HEK293 (cell line): ENCODE data around the gene SLC35G6.

Experiments
- CTCF ChIA-PET: fragments of 350-600 bp; formaldehyde crosslinking; extraction: SDS; loops from one replicate; lab custom pipeline; 2021; ENCODE audit warnings: antibody characterized with exemption; lab: Yijun Ruan, JAX
- POLR2A ChIA-PET: fragments of 300-600 bp; formaldehyde crosslinking; extraction: SDS; loops from one replicate; lab custom pipeline; 2020; ENCODE audit warnings: antibody characterized with exemption, inconsistent platforms; lab: Yijun Ruan, JAX
- H3K27ac ChIP-seq: fragments of 200-500 bp; sonication (Bioruptor generic); 2 replicates; pipeline ENCODE4 v1.5.1; 2014; ENCODE audit warnings: low read depth, low read length, control low read depth, inconsistent platforms; ENCODE audit errors: extremely low read depth
- H3K36me3 ChIP-seq, 2 experiments: fragments of 200-500 bp in 1 of 2; sonication (Bioruptor generic) in 1 of 2; 1 replicate in 1 of 2; 2 replicates in 1 of 2; pipeline ENCODE4 v1.5.1; 2014 to 2017; ENCODE audit warnings: inconsistent platforms in 2 of 2, low read length in 2 of 2; ENCODE audit not compliant: control insufficient read depth in 2 of 2, insufficient read depth in 1 of 2
- H3K4me1 ChIP-seq: fragments of 200-500 bp; sonication (Bioruptor generic); 2 replicates; pipeline ENCODE4 v1.5.1; 2014; ENCODE audit warnings: mild to moderate bottlenecking, low read length, inconsistent platforms; ENCODE audit not compliant: control insufficient read depth, insufficient read depth
- H3K4me3 ChIP-seq: 2 replicates; pipeline ENCODE4 v1.5.1; 2011; ENCODE audit warnings: low read depth, mild to moderate bottlenecking, control low read depth, low read length, moderate library complexity
- H3K9me3 ChIP-seq: fragments of 200-500 bp; sonication (Bioruptor generic); 2 replicates; pipeline ENCODE4 v1.5.1; 2014; ENCODE audit warnings: low read depth, low read length, inconsistent platforms; ENCODE audit not compliant: control insufficient read depth, insufficient read depth
- AEBP2 ChIP-seq: fragments of 450-650 bp; formaldehyde crosslinking; IDR thresholded peaks from 2 replicates; pipeline ENCODE4 v1.5.1; 2016; ENCODE audit warnings: missing biosample characterization, missing genetic modification characterization, borderline replicate concordance
- HIC1 ChIP-seq: fragments of 450-650 bp; formaldehyde crosslinking; IDR thresholded peaks from 2 replicates; pipeline ENCODE4 v1.5.1; 2016; ENCODE audit warnings: missing biosample characterization, missing genetic modification characterization
- KLF10 ChIP-seq: fragments of 450-650 bp; IDR thresholded peaks from 2 replicates; pipeline ENCODE4 v1.5.1; 2018; ENCODE audit warnings: missing biosample characterization, mild to moderate bottlenecking, missing genetic modification characterization
- PRDM2 ChIP-seq: fragments of 450-650 bp; formaldehyde crosslinking; IDR thresholded peaks from 2 replicates; pipeline ENCODE4 v1.5.1; 2016; ENCODE audit warnings: missing biosample characterization, missing genetic modification characterization, borderline replicate concordance
- PRDM6 ChIP-seq: fragments of 450-650 bp; formaldehyde crosslinking; IDR thresholded peaks from 2 replicates; pipeline ENCODE4 v1.5.1; 2017; ENCODE audit warnings: missing biosample characterization, missing genetic modification characterization
- SETDB1 ChIP-seq: IDR thresholded peaks from one replicate; pipeline ENCODE4 v1.6.1; 2017; ENCODE audit warnings: mild to moderate bottlenecking, low read length, moderate library complexity, mixed read lengths; ENCODE audit not compliant: insufficient read length
- WT1 ChIP-seq: fragments of 450-650 bp; formaldehyde crosslinking; IDR thresholded peaks from 2 replicates; pipeline ENCODE4 v1.5.1; 2016; ENCODE audit warnings: missing biosample characterization, missing genetic modification characterization
- ZBTB7A ChIP-seq: fragments of 450-650 bp; formaldehyde crosslinking; IDR thresholded peaks from 2 replicates; pipeline ENCODE4 v1.5.1; 2016; ENCODE audit warnings: low read depth, missing biosample characterization, missing genetic modification characterization
- ZFP37 ChIP-seq: fragments of 450-650 bp; formaldehyde crosslinking; IDR thresholded peaks from 2 replicates; pipeline ENCODE4 v1.5.1; 2016; ENCODE audit warnings: missing biosample characterization, missing genetic modification characterization
- ZIC2 ChIP-seq: fragments of 450-650 bp; formaldehyde crosslinking; IDR thresholded peaks from 2 replicates; pipeline ENCODE4 v1.5.1; 2016; ENCODE audit warnings: missing biosample characterization, missing genetic modification characterization
- ZNF292 ChIP-seq: fragments of 450-650 bp; formaldehyde crosslinking; IDR thresholded peaks from 2 replicates; pipeline ENCODE4 v1.5.1; 2016; ENCODE audit warnings: low read depth, missing biosample characterization, missing genetic modification characterization, borderline replicate concordance
- ZNF37A ChIP-seq: fragments of 450-650 bp; IDR thresholded peaks from 2 replicates; pipeline ENCODE4 v1.5.1; 2018; ENCODE audit warnings: missing biosample characterization, missing genetic modification characterization
- ZNF473 ChIP-seq: fragments of 450-650 bp; formaldehyde crosslinking; IDR thresholded peaks from 2 replicates; pipeline ENCODE4 v1.5.1; 2017; ENCODE audit warnings: missing biosample characterization, missing genetic modification characterization
- ZNF48 ChIP-seq: fragments of 450-650 bp; formaldehyde crosslinking; IDR thresholded peaks from 2 replicates; pipeline ENCODE4 v1.5.1; 2016; ENCODE audit warnings: missing biosample characterization, missing genetic modification characterization
- ZNF621 ChIP-seq: fragments of 450-650 bp; formaldehyde crosslinking; IDR thresholded peaks from 2 replicates; pipeline ENCODE4 v1.5.1; 2017; ENCODE audit warnings: missing biosample characterization, missing genetic modification characterization
- ZNF654 ChIP-seq: fragments of 450-650 bp; formaldehyde crosslinking; IDR thresholded peaks from 2 replicates; pipeline ENCODE4 v1.5.1; 2016; ENCODE audit warnings: low read depth, missing biosample characterization, missing genetic modification characterization
- ZSCAN16 ChIP-seq: fragments of 450-650 bp; formaldehyde crosslinking; IDR thresholded peaks from 2 replicates; pipeline ENCODE4 v1.5.1; 2016; ENCODE audit warnings: missing biosample characterization, missing genetic modification characterization
- ZSCAN18 ChIP-seq: fragments of 450-650 bp; formaldehyde crosslinking; IDR thresholded peaks from 2 replicates; pipeline ENCODE4 v1.5.1; 2016; ENCODE audit warnings: missing biosample characterization, missing genetic modification characterization
- ZXDB ChIP-seq: fragments of 450-650 bp; formaldehyde crosslinking; IDR thresholded peaks from 2 replicates; pipeline ENCODE4 v1.5.1; 2016; ENCODE audit warnings: missing biosample characterization, missing genetic modification characterization

The SLC35G6 gene

GRCh38 chr17:7493941-7494340 is 12.7 kb downstream of the SLC35G6 start:
- Histone ChIP-seq H3K36me3 (peaks cover 52 to 92% of the 10 kb centered on the region in 2 experiments), H3K27ac (no peak overlapping the region), H3K9me3 (no peaks in the 10 kb centered on the region), H3K4me1 (peaks cover 5% of the 10 kb centered on the region), H3K4me3 (no peak overlapping the region)
- ChIA-PET CTCF (interaction anchor here (0.7 to 6.0 kb wide), 6 partner anchors 9 to 279 kb away, joined by 3 to 30 read pairs (median 5); no protein-coding TSS in a partner anchor), POLR2A (interaction anchor here (1.3 kb wide), 1 partner anchor 50 kb away, joined by 3 read pairs; no protein-coding TSS in a partner anchor)
- no peak for TF ChIP-seq ZFP37 (tag by site-specific recombination)
- no peak for TF ChIP-seq HIC1 (tag by site-specific recombination)
- TF ChIP-seq SETDB1: no peak
- no peak for TF ChIP-seq ZNF654 (tag by site-specific recombination)
- no peak for TF ChIP-seq ZNF292 (tag by site-specific recombination)
- TF ChIP-seq ZSCAN18 (tag by site-specific recombination): no peak
- TF ChIP-seq KLF10 (tag by site-specific recombination): no peak
- no peak for TF ChIP-seq WT1 (tag by site-specific recombination)
- TF ChIP-seq ZBTB7A (tag by site-specific recombination): no peak
- TF ChIP-seq ZSCAN16 (tag by site-specific recombination): no peak
- TF ChIP-seq PRDM6 (tag by site-specific recombination): no peak
- no peak for TF ChIP-seq ZNF473
- no peak for TF ChIP-seq ZXDB (tag by site-specific recombination)
- no peak for TF ChIP-seq ZNF621 (tag by site-specific recombination)
- TF ChIP-seq ZIC2 (tag by site-specific recombination): no peak
- no peak for TF ChIP-seq ZNF48
- no peak for TF ChIP-seq PRDM2 (tag by site-specific recombination)
- TF ChIP-seq AEBP2 (tag by site-specific recombination): no peak
- TF ChIP-seq ZNF37A: no peak
